HCT116 (cell line): Measurements from ENCODE around the gene SLCO1A2. TPM values are rescaled to one million over a fixed set of nuclear protein-coding genes. Genes with fewer than 3 reads are reported as not detected.

Experiments used
- ATAC-seq: fragments of 200-7000 bp; cut with Tn5 transposase; 2 replicates; pipeline ENCODE4 v1.9.1; 2020; ENCODE audit warnings: mild to moderate bottlenecking, moderate library complexity
- BruUV-seq: library from RNA; stranded (reverse); fragments of 400-500 nt; replicated peaks from 2 replicates; lab custom pipeline; 2021; lab: Mats Ljungman, UMichigan
- CTCF ChIA-PET: fragments of 300-600 bp; sonication (Branson Sonifier 250); formaldehyde crosslinking; loops from one replicate; lab custom pipeline; 2021; ENCODE audit warnings: antibody characterized with exemption; lab: Charles Lee
- POLR2A ChIA-PET: fragments of 300-600, 350-600 bp; sonication (Branson Sonifier 250); formaldehyde crosslinking; loops from one replicate; lab custom pipeline; 2021; ENCODE audit warnings: antibody characterized with exemption; lab: Charles Lee
- RAD21 ChIA-PET, 2 experiments: fragments of 300-600 bp; sonication (Branson Sonifier 250); formaldehyde crosslinking; loops; one replicate each; lab custom pipeline; 2023; ENCODE audit warnings: low total read pairs in 2 of 2; ENCODE audit not compliant: uncharacterized antibody in 2 of 2, unreplicated experiment in 2 of 2, low non-redundant PET in 1 of 2; lab: Charles Lee
- DNase-seq: peaks from one replicate; pipeline ENCODE4 v3.0.0-alpha.2; 2010; ENCODE audit warnings: low read depth, low spot score
- H2AFZ ChIP-seq: fragments of 200-600 bp; shearing (Covaris generic), sonication (generic); 2 replicates; pipeline ENCODE4 v1.6.1; 2017; ENCODE audit warnings: low read depth, mixed run types, mixed read lengths, antibody characterized with exemption, low read length; ENCODE audit not compliant: poor library complexity, severe bottlenecking
- H3K27ac ChIP-seq: 2 replicates; pipeline ENCODE4 v1.5.1; 2012; ENCODE audit warnings: low read depth, low read length
- H3K27me3 ChIP-seq: fragments of 200-600 bp; sonication (generic); 2 replicates; pipeline ENCODE4 v1.6.1; 2016; ENCODE audit warnings: mixed run types, low read length, mixed read lengths; ENCODE audit not compliant: insufficient read depth
- H3K36me3 ChIP-seq, 2 experiments: fragments of 200-500 bp in 1 of 2; fragments of 200-600 bp in 1 of 2; sonication (Bioruptor generic) in 1 of 2; sonication (generic) in 1 of 2; 2 replicates each; pipeline versions ENCODE4 v1.5.1 to v1.6.1; 2014 to 2016; ENCODE audit warnings: low read length in 2 of 2, inconsistent platforms in 1 of 2, mixed read lengths in 1 of 2, mixed run types in 1 of 2; ENCODE audit not compliant: insufficient read depth in 2 of 2, control insufficient read depth in 1 of 2
- H3K4me1 ChIP-seq, 2 experiments: fragments of 200-600 bp in 1 of 2; sonication (generic) in 1 of 2; 2 replicates each; pipeline versions ENCODE4 v1.5.1 to v1.6.1; 2012 to 2017; ENCODE audit warnings: low read length in 2 of 2, inconsistent platforms in 1 of 2, mild to moderate bottlenecking in 1 of 2, mixed read lengths in 1 of 2, mixed run types in 1 of 2, moderate library complexity in 1 of 2; ENCODE audit not compliant: insufficient read depth in 2 of 2, control insufficient read depth in 1 of 2
- H3K4me2 ChIP-seq: fragments of 200-600 bp; sonication (generic); 2 replicates; pipeline ENCODE4 v1.6.1; 2017; ENCODE audit warnings: mixed run types, low read length, mixed read lengths
- H3K4me3 ChIP-seq, 2 experiments: fragments of 200-600 bp in 1 of 2; sonication (generic) in 1 of 2; replicated peaks in 1 of 2; 2 replicates each; pipeline ENCODE4 v1.5.1; 2011 to 2016; ENCODE audit warnings: low read length in 2 of 2, control low read depth in 1 of 2, low read depth in 1 of 2, mild to moderate bottlenecking in 1 of 2, mixed read lengths in 1 of 2, mixed run types in 1 of 2
- H3K79me2 ChIP-seq: fragments of 200-600 bp; sonication (generic); 2 replicates; pipeline ENCODE4 v1.6.1; 2017; ENCODE audit warnings: mild to moderate bottlenecking, mixed run types, low read length, moderate library complexity, mixed read lengths; ENCODE audit not compliant: insufficient read depth
- H3K9ac ChIP-seq: fragments of 200-600 bp; sonication (generic); 2 replicates; pipeline ENCODE4 v1.6.1; 2016; ENCODE audit warnings: low read length, mixed read lengths
- H3K9me2 ChIP-seq: fragments of 200-600 bp; sonication (generic), shearing (Covaris generic); 2 replicates; pipeline ENCODE4 v1.6.1; 2017; ENCODE audit warnings: mixed run types, mild to moderate bottlenecking, moderate library complexity; ENCODE audit not compliant: insufficient read depth
- H3K9me3 ChIP-seq, 2 experiments: fragments of 200-500 bp in 1 of 2; fragments of 200-600 bp in 1 of 2; sonication (Bioruptor generic) in 1 of 2; sonication (generic) in 1 of 2; 2 replicates each; pipeline ENCODE4 v1.6.1; 2014 to 2017; ENCODE audit warnings: low read length in 2 of 2, mixed read lengths in 2 of 2, inconsistent platforms in 1 of 2, low read depth in 1 of 2, mild to moderate bottlenecking in 1 of 2, mixed run types in 1 of 2, moderate library complexity in 1 of 2; ENCODE audit not compliant: control insufficient read depth in 1 of 2, insufficient read depth in 1 of 2
- H4K20me1 ChIP-seq: fragments of 200-600 bp; sonication (generic), shearing (Covaris generic); 2 replicates; pipeline ENCODE4 v1.6.1; 2017; ENCODE audit warnings: mixed run types, mild to moderate bottlenecking, moderate library complexity; ENCODE audit not compliant: insufficient read depth
- ATF3 ChIP-seq: IDR thresholded peaks from 2 replicates; pipeline ENCODE4 v1.6.1; 2012
- CEBPB ChIP-seq: IDR thresholded peaks from 2 replicates; pipeline ENCODE4 v1.6.1; 2012; ENCODE audit warnings: low read depth
- CTCF ChIP-seq, 3 experiments: fragments of 200-600 bp in 1 of 3; sonication (generic) in 1 of 3; IDR thresholded peaks in 2 of 3; conservative IDR thresholded peaks in 1 of 3; 2 replicates each; pipeline ENCODE4 v1.5.1; 2012 to 2017; ENCODE audit warnings: low read depth in 2 of 3, low read length in 2 of 3, antibody characterized with exemption in 1 of 3, borderline replicate concordance in 1 of 3, control low read depth in 1 of 3, mild to moderate bottlenecking in 1 of 3, mixed read lengths in 1 of 3, mixed run types in 1 of 3, moderate library complexity in 1 of 3; ENCODE audit not compliant: insufficient read depth in 1 of 3
- ELF1 ChIP-seq: IDR thresholded peaks from 2 replicates; pipeline ENCODE4 v1.6.1; 2012; ENCODE audit warnings: low read depth, borderline replicate concordance
- FOSL1 ChIP-seq: IDR thresholded peaks from 2 replicates; pipeline ENCODE4 v1.6.1; 2012; ENCODE audit warnings: low read depth
- JUND ChIP-seq: IDR thresholded peaks from 2 replicates; pipeline ENCODE4 v1.6.1; 2012
- POLR2AphosphoS5 ChIP-seq: IDR thresholded peaks from 2 replicates; pipeline ENCODE4 v1.6.1; 2011; ENCODE audit warnings: mild to moderate bottlenecking, low read depth, low read length, moderate library complexity
- RAD21 ChIP-seq: IDR thresholded peaks from 2 replicates; pipeline ENCODE4 v1.6.1; 2012; ENCODE audit warnings: low read depth, mild to moderate bottlenecking
- SP1 ChIP-seq: IDR thresholded peaks from 2 replicates; pipeline ENCODE4 v1.6.1; 2012; ENCODE audit warnings: low read depth
- intact Hi-C: fragments of 100-400 bp; cut with micrococcal nuclease; formaldehyde crosslinking; loops from 2 replicates; pipeline ENCODE4 v1.10.0; 2022
- total RNA-seq: library from RNA; stranded (reverse); gene quantifications from one replicate; pipeline ENCODE4 v1.2.1, GENCODE V29; 2021; ENCODE audit not compliant: unreplicated experiment
- TF ChIP-seq, protein P1 (sequence below): IDR thresholded peaks from 2 replicates; pipeline ENCODE4 v1.6.1; 2012
- TF ChIP-seq, protein P2 (sequence below): IDR thresholded peaks from 2 replicates; pipeline ENCODE4 v1.6.1; 2012; ENCODE audit warnings: low read depth

Gene SLCO1A2
- total RNA-seq, 1 experiment from 2014 or later, result 0.49 TPM

DNA sequence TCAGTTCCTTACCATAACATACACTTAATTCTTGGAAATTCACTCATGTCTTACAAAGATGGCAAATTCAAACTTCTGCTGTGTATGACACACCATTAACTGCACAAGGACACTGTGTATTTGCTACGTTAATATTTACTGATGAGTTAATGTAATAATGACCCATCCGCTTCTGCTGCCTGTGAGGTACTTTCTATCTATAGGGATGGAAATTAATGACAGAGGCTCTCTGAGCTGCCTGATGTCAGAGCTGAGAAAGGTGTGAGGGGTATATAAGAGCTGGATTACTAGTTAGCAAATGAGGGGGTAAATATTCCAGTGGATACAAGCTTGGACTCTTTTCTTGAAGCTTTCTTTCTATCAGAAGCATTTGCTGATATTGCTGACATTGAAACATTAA lies 37.9 kb upstream of the SLCO1A2 start, which contains the start of gene IAPP:
Gene IAPP, plus strand, starts transcription at position 301 of the 400 bp plus-strand sequence. CDS start 450 bp downstream, outside the sequence.
- BruUV-seq, result no TSS peak
- no peak within 1 kb of the TSS for H3K4me2 ChIP-seq
- no peak within 1 kb of the TSS for H2AFZ ChIP-seq
- POLR2A ChIA-PET, result no interaction called here
- H3K9ac ChIP-seq, result no peak within 1 kb of the TSS
- CTCF ChIA-PET, result no interaction called here
- H3K9me3 ChIP-seq, result no peaks in the 10 kb centered on the region
- intact Hi-C loops, result no loop called here
- H3K4me1 ChIP-seq, result no peaks in the 10 kb centered on the region
- no peak within 1 kb of the TSS for H3K4me3 ChIP-seq
- H3K9me2 ChIP-seq, result no peaks in the 10 kb centered on the region
- no peaks in the 10 kb centered on the region for H3K27me3 ChIP-seq
- no peak for DNase-seq
- H3K79me2 ChIP-seq, result no peaks in the 10 kb centered on the region
- H3K27ac ChIP-seq, result no peak within 1 kb of the TSS
- RAD21 ChIA-PET, result no interaction called here
- TF ChIP-seq RAD21 (no peak), POLR2AphosphoS5 (no peak), ATF3 (no peak), CEBPB (no peak), CTCF (IDR thresholded peaks at IDR 0.05 in 2 of 3, conservative IDR thresholded peaks at IDR 0.05 in 1 of 3; ENCODE audit: borderline replicate concordance in 1 of 3, insufficient read depth in 1 of 3, low read depth in 2 of 3, low read length in 2 of 3) (no peak), JUND (no peak), SP1 (no peak), ELF1 (no peak), FOSL1 (no peak)
- TF ChIP-seq, protein P1, sequence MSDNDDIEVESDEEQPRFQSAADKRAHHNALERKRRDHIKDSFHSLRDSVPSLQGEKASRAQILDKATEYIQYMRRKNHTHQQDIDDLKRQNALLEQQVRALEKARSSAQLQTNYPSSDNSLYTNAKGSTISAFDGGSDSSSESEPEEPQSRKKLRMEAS, result no peak
- TF ChIP-seq, protein P2, sequence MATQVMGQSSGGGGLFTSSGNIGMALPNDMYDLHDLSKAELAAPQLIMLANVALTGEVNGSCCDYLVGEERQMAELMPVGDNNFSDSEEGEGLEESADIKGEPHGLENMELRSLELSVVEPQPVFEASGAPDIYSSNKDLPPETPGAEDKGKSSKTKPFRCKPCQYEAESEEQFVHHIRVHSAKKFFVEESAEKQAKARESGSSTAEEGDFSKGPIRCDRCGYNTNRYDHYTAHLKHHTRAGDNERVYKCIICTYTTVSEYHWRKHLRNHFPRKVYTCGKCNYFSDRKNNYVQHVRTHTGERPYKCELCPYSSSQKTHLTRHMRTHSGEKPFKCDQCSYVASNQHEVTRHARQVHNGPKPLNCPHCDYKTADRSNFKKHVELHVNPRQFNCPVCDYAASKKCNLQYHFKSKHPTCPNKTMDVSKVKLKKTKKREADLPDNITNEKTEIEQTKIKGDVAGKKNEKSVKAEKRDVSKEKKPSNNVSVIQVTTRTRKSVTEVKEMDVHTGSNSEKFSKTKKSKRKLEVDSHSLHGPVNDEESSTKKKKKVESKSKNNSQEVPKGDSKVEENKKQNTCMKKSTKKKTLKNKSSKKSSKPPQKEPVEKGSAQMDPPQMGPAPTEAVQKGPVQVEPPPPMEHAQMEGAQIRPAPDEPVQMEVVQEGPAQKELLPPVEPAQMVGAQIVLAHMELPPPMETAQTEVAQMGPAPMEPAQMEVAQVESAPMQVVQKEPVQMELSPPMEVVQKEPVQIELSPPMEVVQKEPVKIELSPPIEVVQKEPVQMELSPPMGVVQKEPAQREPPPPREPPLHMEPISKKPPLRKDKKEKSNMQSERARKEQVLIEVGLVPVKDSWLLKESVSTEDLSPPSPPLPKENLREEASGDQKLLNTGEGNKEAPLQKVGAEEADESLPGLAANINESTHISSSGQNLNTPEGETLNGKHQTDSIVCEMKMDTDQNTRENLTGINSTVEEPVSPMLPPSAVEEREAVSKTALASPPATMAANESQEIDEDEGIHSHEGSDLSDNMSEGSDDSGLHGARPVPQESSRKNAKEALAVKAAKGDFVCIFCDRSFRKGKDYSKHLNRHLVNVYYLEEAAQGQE, result no peak
- ATAC-seq, result no peak
- no peaks in the 10 kb centered on the region for H4K20me1 ChIP-seq
- no peaks in the 10 kb centered on the region for H3K36me3 ChIP-seq
